Loucy (cell line): Measurements from ENCODE around the gene APC.

Source experiments
- H2AFZ ChIP-seq: fragments of 200-600 bp; sonication (generic); 2 replicates; pipeline ENCODE4 v1.6.0; 2016; ENCODE audit warnings: antibody characterized with exemption, mild to moderate bottlenecking, low read length, moderate library complexity
- H3F3A ChIP-seq: fragments of 200-600 bp; 2 replicates; pipeline ENCODE4 v1.6.0; 2016; ENCODE audit warnings: antibody characterized with exemption, low read depth, mild to moderate bottlenecking
- H3K27me3 ChIP-seq: fragments of 200-600 bp; sonication (generic); 2 replicates; pipeline ENCODE4 v1.6.1; 2014; ENCODE audit warnings: low read length, mild to moderate bottlenecking; ENCODE audit not compliant: insufficient read depth, poor library complexity, severe bottlenecking
- H3K36me3 ChIP-seq: fragments of 200-600 bp; sonication (generic); 2 replicates; pipeline ENCODE4 v1.6.1; 2016; ENCODE audit warnings: low read length; ENCODE audit not compliant: insufficient read depth
- H3K4me1 ChIP-seq: fragments of 200-600 bp; sonication (generic); 2 replicates; pipeline ENCODE4 v1.5.1; 2014; ENCODE audit warnings: low read length, mild to moderate bottlenecking; ENCODE audit not compliant: insufficient read depth, poor library complexity, severe bottlenecking
- H3K4me2 ChIP-seq: fragments of 200-600 bp; sonication (generic); 2 replicates; pipeline ENCODE4 v1.6.0; 2014; ENCODE audit warnings: antibody characterized with exemption, low read length, low read depth, mild to moderate bottlenecking; ENCODE audit not compliant: poor library complexity, severe bottlenecking
- H3K4me3 ChIP-seq: fragments of 200-600 bp; sonication (generic); 2 replicates; pipeline ENCODE4 v1.5.1; 2014; ENCODE audit warnings: low read length, mild to moderate bottlenecking, mixed read lengths; ENCODE audit not compliant: poor library complexity, severe bottlenecking
- H3K79me2 ChIP-seq: fragments of 200-600 bp; sonication (generic); 2 replicates; pipeline ENCODE4 v1.6.1; 2014; ENCODE audit warnings: low read length; ENCODE audit not compliant: insufficient read depth
- H3K9ac ChIP-seq: fragments of 200-600 bp; sonication (generic); 2 replicates; pipeline ENCODE4 v1.6.0; 2014; ENCODE audit warnings: mild to moderate bottlenecking, low read depth, low read length, moderate library complexity; ENCODE audit not compliant: poor library complexity, severe bottlenecking
- H3K9me2 ChIP-seq: fragments of 200-600 bp; sonication (generic); replicated peaks from 2 replicates; pipeline ENCODE4 v1.6.1; 2016; ENCODE audit warnings: low read depth, low read length, mixed read lengths
- H3K9me3 ChIP-seq: fragments of 200-600 bp; sonication (generic); 2 replicates; pipeline ENCODE4 v1.6.1; 2014; ENCODE audit warnings: mild to moderate bottlenecking, antibody characterized with exemption, low read length, low read depth; ENCODE audit not compliant: insufficient read depth
- H4K20me1 ChIP-seq: fragments of 200-600 bp; sonication (generic); 2 replicates; pipeline ENCODE4 v1.6.0; 2014; ENCODE audit warnings: antibody characterized with exemption, low read length, mild to moderate bottlenecking; ENCODE audit not compliant: insufficient read depth, poor library complexity, severe bottlenecking
- CTCF ChIP-seq: fragments of 200-600 bp; sonication (generic); conservative IDR thresholded peaks from 2 replicates; pipeline ENCODE4 v1.5.1; 2014; ENCODE audit warnings: mild to moderate bottlenecking, antibody characterized with exemption, low read length
- EZH2phosphoT487 ChIP-seq: fragments of 200-600 bp; IDR thresholded peaks from 2 replicates; pipeline ENCODE4 v1.6.1; 2018; ENCODE audit warnings: antibody characterized with exemption, mild to moderate bottlenecking, moderate library complexity, borderline replicate concordance

Gene APC

GRCh38 chr5:112742424-112742823 is 4.7 kb downstream of the APC start:
- no peak overlapping the region for H2AFZ ChIP-seq
- no peaks in the 10 kb centered on the region for H3K9me3 ChIP-seq
- H3K4me2 ChIP-seq = peak overlapping the region; percentile 60
- peak overlapping the region; percentile 58 for H3K4me3 ChIP-seq
- no peak overlapping the region for H3K9ac ChIP-seq
- no peaks in the 10 kb centered on the region for H3K9me2 ChIP-seq
- H3K79me2 ChIP-seq = peaks cover 56% of the 10 kb centered on the region
- H3F3A ChIP-seq = no peaks in the 10 kb centered on the region
- no peaks in the 10 kb centered on the region for H3K36me3 ChIP-seq
- H4K20me1 ChIP-seq = peaks cover 9% of the 10 kb centered on the region
- TF ChIP-seq EZH2phosphoT487 (no peak), CTCF (no peak)
- no peaks in the 10 kb centered on the region for H3K27me3 ChIP-seq
- H3K4me1 ChIP-seq = peaks cover 21% of the 10 kb centered on the region

DNA sequence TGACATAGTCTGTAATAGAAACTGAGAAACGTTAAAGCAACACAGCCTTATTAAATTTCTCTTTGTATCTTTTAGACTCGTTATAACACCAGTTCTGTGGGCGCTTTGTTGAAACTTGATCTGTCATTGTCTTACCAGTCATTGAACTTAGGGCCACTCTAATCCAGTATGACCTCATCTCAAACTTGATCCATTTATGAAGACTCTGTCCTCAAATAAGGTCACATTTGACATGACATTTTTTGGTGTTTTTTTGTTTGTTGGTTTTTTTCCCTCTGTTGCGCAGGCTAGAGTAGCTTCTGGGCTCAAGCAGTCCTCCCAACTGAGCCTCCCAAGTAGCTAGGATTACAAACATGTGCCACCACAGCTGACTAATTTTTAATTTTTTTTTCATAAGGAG is 5.9 kb downstream of the APC start:
- Histone ChIP-seq H3K79me2 (peaks cover 51% of the 10 kb centered on the region), H4K20me1 (peaks cover 9% of the 10 kb centered on the region), H3K27me3 (no peaks in the 10 kb centered on the region), H3K4me3 (no peak overlapping the region), H3K4me2 (peak overlapping the region; percentile 60), H2AFZ (no peak overlapping the region), H3K9ac (no peak overlapping the region), H3K9me2 (no peaks in the 10 kb centered on the region), H3K36me3 (no peaks in the 10 kb centered on the region), H3K4me1 (peaks cover 17% of the 10 kb centered on the region), H3K9me3 (no peaks in the 10 kb centered on the region), H3F3A (no peaks in the 10 kb centered on the region)
- TF ChIP-seq EZH2phosphoT487 (no peak), CTCF (no peak)

- no peak for TF ChIP-seq CTCF
- TF ChIP-seq EZH2phosphoT487 = no peak
- Histone ChIP-seq H4K20me1 (no peaks in the 10 kb centered on the region), H3K9me3 (no peaks in the 10 kb centered on the region), H2AFZ (no peak overlapping the region), H3F3A (no peaks in the 10 kb centered on the region), H3K79me2 (peaks cover 27% of the 10 kb centered on the region), H3K9ac (no peak overlapping the region), H3K36me3 (peaks cover 8% of the 10 kb centered on the region; the same call in 1 of the 2 replicates), H3K9me2 (no peaks in the 10 kb centered on the region), H3K27me3 (no peaks in the 10 kb centered on the region), H3K4me1 (no peaks in the 10 kb centered on the region), H3K4me2 (peak overlapping the region; percentile 31), H3K4me3 (no peak overlapping the region)
These were observed 14.7 kb downstream of the APC start for GRCh38 chr5:112752335-112752734.
